GM12878 (cell line): ENCODE data around the gene SORCS2. TPM values are rescaled to one million over a fixed set of nuclear protein-coding genes. Genes with fewer than 3 reads are reported as not detected.

Experiments
- CHD1 ChIP-seq: IDR thresholded peaks from 2 replicates; pipeline ENCODE4 v1.6.1; 2012; ENCODE audit warnings: low read depth, low read length, improper control_type of control experiment
- JUNB ChIP-seq: IDR thresholded peaks from 2 replicates; pipeline ENCODE4 v1.6.1; 2016; ENCODE audit warnings: antibody characterized with exemption, mild to moderate bottlenecking
- NFIC ChIP-seq: IDR thresholded peaks from 2 replicates; pipeline ENCODE4 v1.6.1; 2012; ENCODE audit warnings: low read depth, mild to moderate bottlenecking, inconsistent platforms, low read length, moderate library complexity
- RAD51 ChIP-seq: fragments of 450-650 bp; IDR thresholded peaks from 2 replicates; pipeline ENCODE4 v1.6.1; 2016; ENCODE audit warnings: moderate library complexity, mild to moderate bottlenecking, inconsistent platforms
- SIN3A ChIP-seq: IDR thresholded peaks from 2 replicates; pipeline ENCODE4 v1.6.1; 2012; ENCODE audit warnings: low read depth, low read length, improper control_type of control experiment
- SIX5 ChIP-seq: IDR thresholded peaks from 2 replicates; pipeline ENCODE4 v1.6.1; 2011; ENCODE audit warnings: mild to moderate bottlenecking, low read depth, low read length, moderate library complexity; ENCODE audit not compliant: severe bottlenecking
- SUZ12 ChIP-seq: fragments of 200-600 bp; sonication (generic); IDR thresholded peaks from one replicate; pipeline ENCODE4 v1.6.1; 2018; ENCODE audit warnings: antibody characterized with exemption, mild to moderate bottlenecking; ENCODE audit not compliant: unreplicated experiment
- TARDBP ChIP-seq: IDR thresholded peaks from 2 replicates; pipeline ENCODE4 v1.6.1; 2016; ENCODE audit warnings: borderline replicate concordance
- ZZZ3 ChIP-seq: IDR thresholded peaks from 2 replicates; pipeline ENCODE4 v1.6.1; 2011; ENCODE audit warnings: low read depth; ENCODE audit not compliant: control insufficient read depth, insufficient read length
- polyA plus RNA-seq, 11 experiments: library from polyadenylated mRNA; depleted of rRNA in 4 of 11; unstranded in 6 of 11; stranded (reverse) in 5 of 11; fragments of >200 nt; fragmentation: Nextera tagmentation in 4 of 11; fragmentation: Illumina TruSeq in 1 of 11; extraction: Ambion mirVana in 4 of 11; extraction: Trizol in 1 of 11; gene quantifications; 1 replicate in 1 of 11; 2 replicates in 10 of 11; pipeline versions ENCODE4 v1.2.1 to v1.2.3, GENCODE V29; 2011 to 2016; ENCODE audit warnings: inconsistent platforms in 2 of 11, missing spikeins in 2 of 11, low read depth in 1 of 11
- total RNA-seq, 4 experiments: library from RNA; depleted of rRNA in 3 of 4; stranded (reverse); fragments of >200 nt in 3 of 4; fragmentation: Illumina TruSeq in 1 of 4; extraction: Trizol in 1 of 4; gene quantifications; 2 replicates each; pipeline versions ENCODE4 v1.2.1 to v1.2.3, GENCODE V29; 2013 to 2021
- TF ChIP-seq, protein P1 (sequence below): fragments of 450-650 bp; IDR thresholded peaks from 2 replicates; pipeline ENCODE4 v1.6.1; 2017; ENCODE audit warnings: mild to moderate bottlenecking, low read depth, inconsistent platforms; ENCODE audit not compliant: poor library complexity, severe bottlenecking
- TF ChIP-seq, protein P2 (sequence below): IDR thresholded peaks from 2 replicates; pipeline ENCODE4 v1.6.1; 2011; ENCODE audit warnings: borderline replicate concordance, low read depth, mild to moderate bottlenecking, moderate library complexity, low read length; ENCODE audit not compliant: insufficient read depth, poor library complexity, severe bottlenecking
- TF ChIP-seq, protein P3 (sequence below): fragments of 450-650 bp; IDR thresholded peaks from 2 replicates; pipeline ENCODE4 v1.6.1; 2017; ENCODE audit warnings: antibody characterized with exemption, mild to moderate bottlenecking, moderate library complexity
- TF ChIP-seq, protein P4 (sequence below): IDR thresholded peaks from 2 replicates; pipeline ENCODE4 v1.6.1; 2011; ENCODE audit warnings: low read depth, mild to moderate bottlenecking, low read length, moderate library complexity, borderline replicate concordance; ENCODE audit errors: extremely low read depth

SORCS2 gene
- total and polyA plus RNA-seq, 10 of the 15 experiments (the other 5 are each of a cell fraction or from before 2014, with no cell fraction given) = 0.01 to 0.15 (median 0.05) TPM; not detected in 5

DNA sequence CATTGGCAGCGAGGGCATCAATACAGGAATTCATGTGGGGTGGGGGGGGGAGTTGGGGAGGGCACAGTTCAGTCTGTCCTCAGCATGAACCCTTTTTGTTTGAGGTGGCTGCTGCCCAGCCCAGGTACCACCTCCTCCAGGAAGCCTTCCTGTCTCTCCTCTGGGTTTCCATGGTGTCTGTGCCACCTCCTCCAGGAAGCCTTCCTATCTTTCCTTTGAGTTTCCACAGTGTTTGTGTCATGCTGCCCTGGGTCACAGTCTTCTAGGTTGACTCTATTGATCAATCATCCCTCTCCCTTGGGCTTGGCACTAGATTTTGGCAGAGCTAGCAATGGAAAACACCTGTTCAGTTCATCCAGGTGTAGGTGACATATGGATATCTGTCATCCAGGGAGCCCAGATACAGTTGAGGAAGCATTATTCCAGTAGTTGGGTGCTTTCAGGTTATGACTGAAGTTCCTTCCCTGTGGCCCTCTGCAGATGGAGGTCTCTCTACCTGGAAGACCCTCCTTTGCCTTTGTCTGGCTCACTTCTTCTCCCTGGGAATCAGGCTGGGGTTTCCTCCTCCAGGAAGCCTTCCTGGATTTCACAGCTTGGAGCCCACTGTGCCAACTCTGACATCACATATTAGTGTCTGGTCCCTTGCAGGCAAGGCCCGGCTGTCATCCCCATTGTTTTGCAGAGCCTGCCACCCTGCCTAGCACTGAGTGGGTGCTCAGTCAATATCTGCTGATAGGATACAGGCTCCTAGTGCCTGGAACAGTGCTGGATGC lies 96.6 kb downstream of the SORCS2 start (continued):
- TF ChIP-seq, protein P1, sequence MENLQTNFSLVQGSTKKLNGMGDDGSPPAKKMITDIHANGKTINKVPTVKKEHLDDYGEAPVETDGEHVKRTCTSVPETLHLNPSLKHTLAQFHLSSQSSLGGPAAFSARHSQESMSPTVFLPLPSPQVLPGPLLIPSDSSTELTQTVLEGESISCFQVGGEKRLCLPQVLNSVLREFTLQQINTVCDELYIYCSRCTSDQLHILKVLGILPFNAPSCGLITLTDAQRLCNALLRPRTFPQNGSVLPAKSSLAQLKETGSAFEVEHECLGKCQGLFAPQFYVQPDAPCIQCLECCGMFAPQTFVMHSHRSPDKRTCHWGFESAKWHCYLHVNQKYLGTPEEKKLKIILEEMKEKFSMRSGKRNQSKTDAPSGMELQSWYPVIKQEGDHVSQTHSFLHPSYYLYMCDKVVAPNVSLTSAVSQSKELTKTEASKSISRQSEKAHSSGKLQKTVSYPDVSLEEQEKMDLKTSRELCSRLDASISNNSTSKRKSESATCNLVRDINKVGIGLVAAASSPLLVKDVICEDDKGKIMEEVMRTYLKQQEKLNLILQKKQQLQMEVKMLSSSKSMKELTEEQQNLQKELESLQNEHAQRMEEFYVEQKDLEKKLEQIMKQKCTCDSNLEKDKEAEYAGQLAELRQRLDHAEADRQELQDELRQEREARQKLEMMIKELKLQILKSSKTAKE = no peak
- no peak for TF ChIP-seq RAD51
- no peak for TF ChIP-seq ZZZ3
- no peak for TF ChIP-seq SIN3A
- no peak for TF ChIP-seq NFIC
- TF ChIP-seq SUZ12 = no peak
- TF ChIP-seq TARDBP = no peak
- TF ChIP-seq, protein P2, sequence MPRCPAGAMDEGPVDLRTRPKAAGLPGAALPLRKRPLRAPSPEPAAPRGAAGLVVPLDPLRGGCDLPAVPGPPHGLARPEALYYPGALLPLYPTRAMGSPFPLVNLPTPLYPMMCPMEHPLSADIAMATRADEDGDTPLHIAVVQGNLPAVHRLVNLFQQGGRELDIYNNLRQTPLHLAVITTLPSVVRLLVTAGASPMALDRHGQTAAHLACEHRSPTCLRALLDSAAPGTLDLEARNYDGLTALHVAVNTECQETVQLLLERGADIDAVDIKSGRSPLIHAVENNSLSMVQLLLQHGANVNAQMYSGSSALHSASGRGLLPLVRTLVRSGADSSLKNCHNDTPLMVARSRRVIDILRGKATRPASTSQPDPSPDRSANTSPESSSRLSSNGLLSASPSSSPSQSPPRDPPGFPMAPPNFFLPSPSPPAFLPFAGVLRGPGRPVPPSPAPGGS = no peak
- no peak for TF ChIP-seq CHD1
- TF ChIP-seq, protein P3, sequence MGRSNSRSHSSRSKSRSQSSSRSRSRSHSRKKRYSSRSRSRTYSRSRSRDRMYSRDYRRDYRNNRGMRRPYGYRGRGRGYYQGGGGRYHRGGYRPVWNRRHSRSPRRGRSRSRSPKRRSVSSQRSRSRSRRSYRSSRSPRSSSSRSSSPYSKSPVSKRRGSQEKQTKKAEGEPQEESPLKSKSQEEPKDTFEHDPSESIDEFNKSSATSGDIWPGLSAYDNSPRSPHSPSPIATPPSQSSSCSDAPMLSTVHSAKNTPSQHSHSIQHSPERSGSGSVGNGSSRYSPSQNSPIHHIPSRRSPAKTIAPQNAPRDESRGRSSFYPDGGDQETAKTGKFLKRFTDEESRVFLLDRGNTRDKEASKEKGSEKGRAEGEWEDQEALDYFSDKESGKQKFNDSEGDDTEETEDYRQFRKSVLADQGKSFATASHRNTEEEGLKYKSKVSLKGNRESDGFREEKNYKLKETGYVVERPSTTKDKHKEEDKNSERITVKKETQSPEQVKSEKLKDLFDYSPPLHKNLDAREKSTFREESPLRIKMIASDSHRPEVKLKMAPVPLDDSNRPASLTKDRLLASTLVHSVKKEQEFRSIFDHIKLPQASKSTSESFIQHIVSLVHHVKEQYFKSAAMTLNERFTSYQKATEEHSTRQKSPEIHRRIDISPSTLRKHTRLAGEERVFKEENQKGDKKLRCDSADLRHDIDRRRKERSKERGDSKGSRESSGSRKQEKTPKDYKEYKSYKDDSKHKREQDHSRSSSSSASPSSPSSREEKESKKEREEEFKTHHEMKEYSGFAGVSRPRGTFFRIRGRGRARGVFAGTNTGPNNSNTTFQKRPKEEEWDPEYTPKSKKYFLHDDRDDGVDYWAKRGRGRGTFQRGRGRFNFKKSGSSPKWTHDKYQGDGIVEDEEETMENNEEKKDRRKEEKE = no peak
- no peak for TF ChIP-seq SIX5
- TF ChIP-seq, protein P4, sequence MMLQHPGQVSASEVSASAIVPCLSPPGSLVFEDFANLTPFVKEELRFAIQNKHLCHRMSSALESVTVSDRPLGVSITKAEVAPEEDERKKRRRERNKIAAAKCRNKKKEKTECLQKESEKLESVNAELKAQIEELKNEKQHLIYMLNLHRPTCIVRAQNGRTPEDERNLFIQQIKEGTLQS = no peak
- TF ChIP-seq JUNB = no peak
